Ovary (tissue), 10 donors: Measurements from ENCODE around the gene HIKESHI. TPM values are rescaled to one million over a fixed set of nuclear protein-coding genes. Genes with fewer than 3 reads are reported as not detected.

Experiments used
- DNase-seq, 5 donors: peaks; one replicate each; pipeline ENCODE4 v3.0.0-alpha.2; 2019 to 2020
- H3K27ac ChIP-seq, 2 donors: fragments of 200-600 bp; one replicate each; pipeline versions ENCODE4 v1.5.1 to v1.8.0; 2019 to 2022
- H3K27me3 ChIP-seq: fragments of 200-600 bp; one replicate; pipeline ENCODE4 v1.8.0; 2022
- H3K36me3 ChIP-seq: fragments of 200-600 bp; sonication (generic); one replicate; pipeline ENCODE4 v1.5.1; 2019
- H3K4me1 ChIP-seq: one replicate; pipeline ENCODE4 v1.8.1; 2013; ENCODE audit warnings: mild to moderate bottlenecking, moderate library complexity; ENCODE audit not compliant: insufficient read depth
- H3K4me3 ChIP-seq: fragments of 200-600 bp; sonication (generic); one replicate; pipeline ENCODE4 v1.5.1; 2017
- H3K9me3 ChIP-seq, 2 donors: fragments of 200-600 bp in 1 of 2; sonication (generic) in 1 of 2; one replicate each; pipeline versions ENCODE4 v1.5.1 to v1.8.1; 2013 to 2019; ENCODE audit warnings: mild to moderate bottlenecking in 1 of 2, moderate library complexity in 1 of 2
- CTCF ChIP-seq, 3 donors: fragments of 450-650 bp in 2 of 3; fragments of 200-600 bp in 1 of 3; IDR thresholded peaks; one replicate each; pipeline versions ENCODE4 v1.5.1 to v1.8.0; 2016 to 2022; ENCODE audit warnings: antibody characterized with exemption in 3 of 3, mild to moderate bottlenecking in 1 of 3
- EP300 ChIP-seq: sonication (generic); formaldehyde crosslinking; IDR thresholded peaks from one replicate; pipeline ENCODE4 v1.6.1; 2017; ENCODE audit warnings: antibody characterized with exemption
- POLR2A ChIP-seq: fragments of 450-650 bp; IDR thresholded peaks from one replicate; pipeline ENCODE4 v1.6.1; 2017; ENCODE audit warnings: antibody characterized with exemption, mild to moderate bottlenecking, moderate library complexity
- WGBS, 3 donors: extraction: QIAGEN DNeasy Blood & Tissue Kit in 1 of 3; methylation state at CpG; one replicate each; pipeline versions ENCODE4 v1.1.5 to v1.1.7; 2013 to 2017; 5-methylcytosine and 5-hydroxymethylcytosine counted together
- intact Hi-C, 4 donors: fragments of 100-400 bp; cut with DNase I; formaldehyde crosslinking; loops; one replicate each; pipeline versions ENCODE4 v1.11.0 to v1.15.1; 2022 to 2023
- long read RNA-seq, 3 donors: library from polyadenylated mRNA in 2 of 3; unstranded in 2 of 3; transcript quantifications; one replicate each; pipeline ENCODE4 v2.0.0 and lab custom pipeline, GENCODE V29; 2021 to 2026
- polyA plus RNA-seq, 2 donors: library from polyadenylated mRNA; stranded (reverse); fragments of 200-250 nt in 1 of 2; fragments of 350-450 nt in 1 of 2; fragmentation: Illumina TruSeq in 1 of 2; extraction: RNeasy Lipid Tissue Mini Kit (QIAGEN cat#74804) in 1 of 2; gene quantifications; one replicate each; pipeline ENCODE4 v1.2.3, GENCODE V29; 2013 to 2014
- total RNA-seq, 7 donors: library from RNA; depleted of rRNA in 2 of 7; stranded (reverse); fragments of >200 nt in 2 of 7; fragmentation: NEBNext Ultra II Directional in 3 of 7; extraction: Animal tissue kit (Norgen Biotek cat#: 25700) in 3 of 7; gene quantifications; one replicate each; pipeline versions ENCODE4 v1.1.0 to v1.2.4, GENCODE V29; 2016 to 2023
- donor health status: DM: no; HTN: no; CAD: no; lungs with moderate emphysema.
- donor health status: DM: no; HTN: no; CAD: no.
- donor health status: Bipolar disorder and iron deficiency.
- donor health status: DM: yes; HTN: yes; CAD: no.
- donor health status: DM: no; HTN: no; CAD: no.
- donor health status: DM: yes; HTN: yes; CAD: no.

Gene HIKESHI
- total RNA-seq (10 to 100 TPM; 26.6 to 32.6 (median 29.8) TPM), polyA plus RNA-seq (10 to 100 TPM; 34.3 to 43.7 TPM)
- long read RNA-seq, donor 1, transcript HIKESHI-207 (4 exons, 1,694 nt): major isoform, 43 of 69 reads
- long read RNA-seq, donor 1, transcript HIKESHI-201 (5 exons, 1,113 nt): minor isoform, 14 of 69 reads
- long read RNA-seq, donor 1, partial matches to known transcripts: 0 of 69 reads
- long read RNA-seq, donor 1, other reads (novel, unspliced or antisense): 9 of 69 reads
- long read RNA-seq, donor 2, transcript HIKESHI-201 (5 exons, 1,113 nt): major isoform, 17 of 50 reads
- long read RNA-seq, donor 2, partial matches to known transcripts: 31 of 50 reads
- long read RNA-seq, donor 2, other reads (novel, unspliced or antisense): 0 of 50 reads
- long read RNA-seq, donor 3, transcript HIKESHI-207 (4 exons, 1,694 nt): minor isoform, 5 of 23 reads
- long read RNA-seq, donor 3, transcript HIKESHI-201 (5 exons, 1,113 nt): major isoform, 11 of 23 reads
- long read RNA-seq, donor 3, partial matches to known transcripts: 1 of 23 reads
- long read RNA-seq, donor 3, other reads (novel, unspliced or antisense): 5 of 23 reads

DNA sequence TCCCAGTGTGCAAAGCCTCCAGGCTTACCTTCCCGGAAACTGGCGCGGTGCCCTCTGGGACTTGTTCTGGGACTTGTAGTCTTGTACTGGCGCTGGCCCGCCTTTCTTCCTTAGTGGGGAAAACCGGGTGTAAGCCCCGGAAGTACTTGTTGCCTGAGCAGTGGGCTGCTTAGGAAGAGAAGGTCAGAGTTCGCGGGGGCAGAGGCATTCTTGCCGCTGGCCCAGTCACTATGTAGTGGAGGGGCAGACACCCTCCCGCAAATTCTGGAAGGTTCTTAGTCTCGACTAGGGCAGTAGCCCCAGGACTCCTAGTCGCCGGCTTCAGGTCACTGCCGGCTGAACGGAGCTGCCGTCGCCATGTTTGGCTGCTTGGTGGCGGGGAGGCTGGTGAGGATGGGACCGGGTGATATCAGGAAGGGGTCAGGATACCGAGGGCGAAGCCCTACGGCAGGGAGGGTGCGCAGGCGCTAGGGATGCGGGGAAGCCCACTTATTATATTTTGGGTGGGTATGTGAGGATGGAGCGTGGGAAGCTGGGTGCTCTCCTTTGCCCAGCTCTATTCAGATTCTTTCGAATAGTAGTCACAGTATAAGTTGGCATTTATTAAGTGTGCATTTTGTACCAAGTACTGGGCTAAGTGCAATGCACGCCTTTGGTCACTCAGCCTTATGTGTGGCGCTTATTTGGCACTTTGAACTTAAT is at the start of gene HIKESHI:
TSS of gene HIKESHI (plus strand) at position 149 of the 702 bp plus-strand sequence. CDS start at position 358, 209 bp downstream.
- intact Hi-C loops: no loop called here

DNA sequence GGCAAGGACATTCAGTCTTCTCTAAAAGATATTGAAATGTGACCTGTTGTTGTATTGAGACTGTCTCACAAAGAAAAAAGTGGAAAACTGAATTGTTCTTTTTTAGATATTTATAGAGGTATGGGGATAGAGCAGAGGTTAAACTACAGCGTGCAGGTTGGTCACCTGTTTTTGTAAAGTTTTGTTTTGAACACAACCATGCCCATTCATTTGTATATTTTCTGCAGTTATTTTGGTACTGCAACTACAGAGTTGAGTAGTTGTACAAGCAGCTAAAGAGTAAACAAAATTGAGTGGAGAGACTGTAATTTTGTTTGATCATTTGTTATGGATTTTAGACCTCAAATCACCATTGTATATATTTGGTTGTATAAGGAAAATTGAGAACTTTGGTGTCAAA is 46.1 kb upstream of the HIKESHI start:
- Histone ChIP-seq H3K36me3 (no peaks in the 10 kb centered on the region), H3K4me3 (no peak overlapping the region), H3K9me3 (no peaks in the 10 kb centered on the region), H3K27ac (no peak overlapping the region), H3K4me1 (no peaks in the 10 kb centered on the region), H3K27me3 (no peaks in the 10 kb centered on the region)
- WGBS, 3 donors: 85 to 95% (median 93%) methylated on average over 1 of the region's 1 CpG
- DNase-seq: no peak
- intact Hi-C loops: no loop called here
- no peak for TF ChIP-seq POLR2A
- TF ChIP-seq CTCF (IDR thresholded peaks at IDR 0.05): no peak
- TF ChIP-seq EP300: no peak

More for the DNA sequence above, at the start of gene HIKESHI:
- peak in 1 of 3 donors; percentile 10 for TF ChIP-seq CTCF (IDR thresholded peaks at IDR 0.05)
- peak; percentile 42 for TF ChIP-seq POLR2A
- no peak for TF ChIP-seq EP300
- 0 to 2% (median 0%) methylated on average over 30 of the region's 30 CpGs for WGBS, 3 donors
- DNase-seq: peak; percentile 98 to 100 (median 100)
- no peaks in the 10 kb centered on the region for H3K36me3 ChIP-seq
- H3K9me3 ChIP-seq: no peaks in the 10 kb centered on the region
- H3K27ac ChIP-seq: peak within 1 kb of the TSS; percentile 26 to 41
- H3K4me1 ChIP-seq: no peaks in the 10 kb centered on the region
- H3K4me3 ChIP-seq: peak within 1 kb of the TSS; percentile 63
- H3K27me3 ChIP-seq: no peaks in the 10 kb centered on the region

- Histone ChIP-seq H3K27ac (no peak overlapping the region), H3K4me1 (no peaks in the 10 kb centered on the region), H3K27me3 (no peaks in the 10 kb centered on the region), H3K9me3 (no peaks in the 10 kb centered on the region), H3K4me3 (no peak overlapping the region), H3K36me3 (no peaks in the 10 kb centered on the region)
- TF ChIP-seq EP300 (no peak), CTCF (IDR thresholded peaks at IDR 0.05) (no peak), POLR2A (no peak)
- DNase-seq: no peak
- 71 to 77% (median 73%) methylated on average over 6 of the region's 6 CpGs for WGBS, 3 donors
- intact Hi-C loops: no loop called here
Observed at GRCh38 chr11:86256608-86257007, 45.4 kb upstream of the HIKESHI start.

DNA sequence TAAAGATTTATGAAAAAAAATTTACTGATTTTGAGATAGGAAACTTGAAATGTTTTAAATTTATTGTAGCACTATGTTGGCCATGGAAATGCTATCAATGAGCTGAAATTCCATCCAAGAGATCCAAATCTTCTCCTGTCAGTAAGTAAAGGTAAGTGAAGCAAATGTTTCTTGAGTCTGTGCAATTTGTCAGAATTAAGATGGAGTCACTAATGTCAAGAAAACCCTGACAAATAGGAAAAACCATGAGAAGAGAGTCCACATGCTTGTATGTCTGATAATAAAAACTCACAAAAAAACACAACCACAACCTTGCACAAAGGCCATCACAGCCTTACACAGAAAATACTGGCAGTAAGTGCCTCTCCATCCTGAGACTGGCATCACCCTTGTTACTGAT is 44.6 kb upstream of the HIKESHI start:
- Histone ChIP-seq H3K4me3 (no peak overlapping the region), H3K4me1 (no peaks in the 10 kb centered on the region), H3K9me3 (no peaks in the 10 kb centered on the region), H3K36me3 (no peaks in the 10 kb centered on the region), H3K27me3 (no peaks in the 10 kb centered on the region), H3K27ac (no peak overlapping the region)
- intact Hi-C loops: no loop called here
- no peak for DNase-seq
- TF ChIP-seq POLR2A (no peak), EP300 (no peak), CTCF (IDR thresholded peaks at IDR 0.05) (no peak)
